ENCODE measurements around the gene ZNF827.
"Not testable (repeated sequence)": the region's sequence is repeated elsewhere in the genome, so short reads cannot be mapped to it uniquely, and the experiment has no call there.

The ZNF827 gene

DNA sequence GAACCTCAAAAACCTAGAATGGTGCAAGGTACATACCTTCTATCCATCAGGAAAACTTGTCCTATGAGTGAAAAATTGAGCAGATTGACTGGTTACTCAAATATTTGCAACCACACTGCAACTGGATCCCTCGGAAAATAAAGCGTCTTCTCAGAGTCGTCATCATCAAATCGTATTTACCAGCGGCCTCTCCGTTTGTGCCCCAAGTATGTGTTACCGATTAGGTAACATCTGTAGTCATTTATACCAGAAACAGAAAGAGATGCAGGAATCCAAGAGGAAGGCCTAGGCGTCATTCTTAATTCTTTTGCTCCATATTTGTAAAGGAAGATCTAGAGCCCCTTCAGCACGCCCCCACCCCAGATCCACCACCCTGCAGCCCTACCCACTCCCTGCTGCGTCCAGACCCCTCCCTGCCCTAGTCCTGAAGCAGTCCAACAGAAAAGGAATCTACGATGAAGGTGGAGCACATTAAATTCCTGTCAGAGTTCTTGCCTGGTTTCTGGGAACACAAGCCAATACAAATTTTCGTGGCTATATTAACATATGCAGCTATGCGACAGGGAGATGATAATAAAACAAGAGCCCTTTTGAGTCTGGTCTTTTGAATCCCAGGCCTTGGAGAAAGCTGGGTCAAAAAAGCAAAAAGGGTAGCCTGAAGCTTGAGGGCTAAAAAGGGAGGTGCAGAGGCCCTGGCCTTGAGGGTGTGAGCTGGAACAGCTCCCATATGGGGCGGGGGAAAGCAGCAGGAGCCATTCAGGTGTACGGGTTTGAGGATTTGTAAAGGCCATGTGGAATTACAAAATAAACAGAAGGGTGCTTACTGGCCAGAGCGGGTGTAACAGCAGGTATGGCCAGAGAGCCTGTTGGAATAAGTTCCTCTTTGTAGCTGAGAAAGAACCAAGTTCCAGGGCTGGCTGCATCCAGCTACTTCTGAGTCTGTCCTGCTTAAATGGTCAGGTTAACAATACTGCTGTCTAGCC lies 77.0 kb downstream of the ZNF827 start:
- no peak for DNase-seq

GRCh38 chr4:145860897-145861296 lies 77.7 kb downstream of the ZNF827 start:
- DNase-seq: no peak

DNA sequence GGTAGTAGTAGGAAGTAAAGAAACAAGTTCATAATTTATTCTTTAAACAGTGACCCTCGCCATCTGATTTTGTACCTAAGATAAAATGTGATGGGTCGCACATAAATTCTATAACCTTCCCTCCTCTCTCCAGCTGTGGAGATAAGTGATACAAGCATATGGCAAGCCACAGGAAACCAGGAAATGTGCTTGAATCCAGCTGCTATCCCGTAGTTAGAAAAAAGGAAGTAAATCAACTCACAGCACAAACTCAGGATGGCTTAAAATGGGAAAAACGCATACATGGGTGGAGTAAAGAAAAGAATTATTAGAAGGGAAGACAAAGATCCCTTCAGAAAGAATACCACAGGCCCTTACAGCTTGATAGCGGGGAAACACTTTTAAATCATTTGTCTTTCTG lies 78.2 kb downstream of the ZNF827 start:
- no peak for DNase-seq

DNA sequence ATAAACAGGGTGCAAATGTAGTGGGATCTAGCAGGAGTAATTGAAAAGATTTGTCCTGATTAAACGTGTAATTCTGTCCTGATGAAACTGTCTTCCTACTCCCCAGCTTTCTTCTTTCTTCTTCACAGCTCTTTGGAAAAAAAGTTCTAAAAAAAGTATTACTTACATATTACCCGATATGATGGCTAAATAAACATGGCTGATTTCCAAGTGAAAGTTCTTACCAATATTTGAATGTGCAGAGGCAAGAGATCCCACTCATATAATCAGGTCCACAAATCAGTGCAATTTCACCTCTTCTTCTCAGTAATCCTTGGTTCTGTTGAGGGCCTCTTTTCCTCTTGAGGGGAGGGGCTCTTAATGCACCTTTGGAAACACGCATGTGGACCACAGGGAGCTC lies 78.7 kb downstream of the ZNF827 start:
- no peak for DNase-seq

DNA sequence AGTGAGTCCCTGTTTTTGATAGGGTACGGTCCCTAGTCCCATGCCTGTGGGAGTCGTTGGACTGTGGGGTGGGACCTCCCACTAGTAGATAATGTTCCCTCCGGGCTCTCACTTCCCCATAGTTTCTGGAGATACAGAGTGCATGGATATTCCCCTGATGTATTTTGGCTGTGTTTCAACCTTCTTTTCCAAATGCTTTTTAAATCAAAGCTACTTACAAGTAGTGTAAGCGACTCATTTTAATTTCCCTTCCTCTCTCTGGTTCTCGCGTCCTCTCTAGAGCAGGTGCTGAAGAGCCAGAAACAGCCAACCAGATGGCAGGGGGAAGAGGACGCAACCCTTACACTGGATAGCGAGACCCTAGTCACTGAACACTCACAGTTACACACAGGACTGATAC lies 79.2 kb downstream of the ZNF827 start:
- DNase-seq: no peak

DNA sequence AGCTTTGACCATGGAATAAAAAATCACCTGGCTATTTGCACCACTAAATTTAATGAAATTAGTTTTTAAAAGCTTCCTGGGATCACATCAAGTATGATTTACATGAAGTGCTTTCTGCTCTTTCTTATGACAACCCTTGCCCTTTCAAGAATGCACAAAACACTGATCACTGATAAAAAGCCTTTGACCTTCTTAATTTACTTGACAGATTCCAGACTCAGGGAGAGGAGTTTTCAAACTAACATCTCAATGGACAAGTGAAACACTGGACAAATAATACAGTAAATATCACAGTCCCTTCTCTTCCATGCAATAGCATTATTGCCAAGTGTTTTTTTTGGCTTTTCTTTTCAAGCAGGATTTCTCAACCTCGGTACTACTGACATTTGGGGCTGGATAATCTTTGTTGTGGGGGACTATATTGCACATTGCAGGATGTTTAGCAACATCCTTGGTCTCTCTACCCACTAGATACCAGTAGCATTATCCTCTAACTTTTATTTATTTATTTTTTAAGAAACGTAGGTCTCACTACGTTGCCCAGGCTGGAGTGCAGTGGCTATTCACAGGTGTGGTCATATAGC lies 86.3 kb downstream of the ZNF827 start:
- DNase-seq: no peak

- DNase-seq: no peak
Measured at GRCh38 chr4:145851511-145852201, 87.0 kb downstream of the ZNF827 start.

DNA sequence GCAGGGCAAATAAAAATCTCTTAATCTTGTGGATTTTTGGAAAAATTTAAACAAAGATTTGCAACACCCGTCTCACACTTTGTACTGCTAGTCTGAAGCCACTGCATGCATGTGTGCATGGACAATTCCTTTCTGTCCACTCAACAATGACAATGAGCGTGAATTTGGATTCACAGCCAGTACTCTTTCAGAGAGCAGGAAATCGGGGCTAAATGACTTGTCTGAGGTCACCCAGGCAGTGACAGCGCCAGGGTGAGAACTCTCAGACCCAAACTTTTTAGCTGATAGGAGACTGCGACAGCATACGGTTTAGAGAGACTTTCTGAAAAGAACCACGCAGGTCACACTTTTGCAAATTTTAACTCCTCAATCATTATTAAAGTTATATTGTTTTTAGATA lies 90.9 kb downstream of the ZNF827 start:
- no peak for DNase-seq

GRCh38 chr4:145845118-145845517 lies 93.5 kb downstream of the ZNF827 start:
- DNase-seq: no peak

DNA sequence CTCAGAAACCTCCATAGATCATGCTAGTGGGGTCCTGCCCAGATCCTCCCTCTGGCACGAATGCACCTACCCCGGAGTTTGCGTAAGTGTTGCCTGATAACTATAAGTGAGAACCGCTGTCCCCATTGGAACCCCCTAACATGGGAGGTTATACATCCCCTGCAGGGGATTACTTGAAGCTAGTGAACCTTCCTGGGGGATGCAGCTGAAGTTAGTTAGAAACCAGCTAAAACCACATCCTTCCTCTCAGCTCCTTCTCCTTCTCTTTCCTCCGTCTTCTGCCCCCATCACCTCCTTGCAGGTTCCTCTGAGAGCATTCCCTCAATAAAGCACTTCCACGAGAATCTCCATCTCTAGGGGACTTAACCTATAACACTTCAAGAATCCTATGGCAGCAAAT lies 95.0 kb downstream of the ZNF827 start:
- DNase-seq: no peak

GRCh38 chr4:145843148-145843547 lies 95.5 kb downstream of the ZNF827 start:
- no peak for DNase-seq

DNA sequence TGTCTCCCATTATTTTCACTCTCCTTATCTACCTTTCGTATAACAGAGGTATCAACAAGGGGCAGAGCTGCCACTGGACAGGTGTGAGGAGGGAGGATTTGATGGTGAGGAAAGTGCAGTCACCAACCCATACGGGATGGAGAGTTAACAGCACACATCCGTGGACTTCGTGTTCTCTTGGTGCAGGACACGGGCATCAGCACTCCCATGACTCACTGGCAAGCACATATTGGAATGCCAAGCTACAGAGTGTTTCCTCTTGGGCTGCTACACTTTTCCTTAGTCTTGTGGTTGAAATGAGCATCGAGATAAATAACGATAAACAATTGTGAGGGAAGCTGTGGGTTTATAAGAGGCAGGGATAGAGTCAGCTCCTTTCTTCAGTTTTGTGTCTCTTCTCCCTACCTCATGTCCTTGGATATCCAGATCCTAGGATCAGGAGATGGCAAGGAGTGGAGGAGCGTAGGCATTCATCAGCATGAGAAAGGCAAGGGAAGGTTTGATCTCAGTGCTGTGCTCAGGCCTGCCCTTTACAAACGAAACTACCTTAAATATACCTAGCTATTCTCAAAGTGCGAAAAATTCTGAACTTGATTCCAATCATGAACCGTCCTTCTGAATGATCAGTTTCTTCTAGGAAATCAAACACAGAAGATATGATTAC lies 96.3 kb downstream of the ZNF827 start:
- DNase-seq: no peak

DNA sequence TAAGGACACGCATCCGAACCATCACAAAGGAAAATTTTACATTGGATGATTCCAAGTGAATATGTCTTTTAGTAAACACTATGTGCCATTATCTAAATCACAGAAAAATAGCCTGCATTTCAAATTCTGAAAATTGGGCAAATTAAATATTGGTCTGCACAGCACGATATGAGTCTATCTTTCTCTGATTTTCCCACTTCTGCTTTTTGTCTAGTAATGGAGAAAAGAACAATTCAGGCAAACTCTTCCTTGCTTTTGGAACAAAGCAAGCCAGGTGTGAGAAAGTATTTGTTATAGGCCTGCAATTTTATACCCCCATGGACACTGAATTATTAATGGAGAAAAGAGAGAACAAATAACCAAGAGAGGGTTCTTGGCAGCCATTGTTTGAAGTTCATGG lies 97.8 kb downstream of the ZNF827 start:
- DNase-seq: no peak

DNA sequence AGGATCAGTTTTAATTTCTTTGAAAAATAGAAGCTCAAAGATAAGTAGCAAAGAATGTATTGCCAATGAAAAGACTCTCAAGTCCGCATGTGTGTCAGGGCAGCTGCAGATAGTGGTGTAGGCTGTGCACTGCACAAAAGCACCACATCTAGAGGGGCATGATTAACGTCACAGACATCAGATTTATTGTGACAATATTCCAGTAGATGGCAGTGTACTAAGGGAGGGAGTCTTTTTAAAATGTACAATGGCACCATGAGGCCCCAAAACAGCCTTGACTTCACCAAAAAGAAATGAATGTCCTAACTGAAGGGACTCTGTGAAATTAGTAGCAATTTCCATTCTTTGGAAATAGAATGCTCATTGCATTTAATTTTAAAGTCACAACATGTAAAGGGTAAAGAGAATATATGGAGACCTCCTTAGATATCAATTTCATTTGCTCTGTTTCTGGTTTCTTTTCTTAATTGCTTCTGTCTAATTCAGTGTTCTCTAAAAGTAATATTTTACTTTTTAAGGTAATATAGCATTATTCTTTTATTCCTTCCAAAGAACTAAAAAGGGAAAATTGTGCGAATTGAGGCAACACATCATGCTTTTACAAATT lies 98.4 kb downstream of the ZNF827 start:
- no peak for DNase-seq

DNA sequence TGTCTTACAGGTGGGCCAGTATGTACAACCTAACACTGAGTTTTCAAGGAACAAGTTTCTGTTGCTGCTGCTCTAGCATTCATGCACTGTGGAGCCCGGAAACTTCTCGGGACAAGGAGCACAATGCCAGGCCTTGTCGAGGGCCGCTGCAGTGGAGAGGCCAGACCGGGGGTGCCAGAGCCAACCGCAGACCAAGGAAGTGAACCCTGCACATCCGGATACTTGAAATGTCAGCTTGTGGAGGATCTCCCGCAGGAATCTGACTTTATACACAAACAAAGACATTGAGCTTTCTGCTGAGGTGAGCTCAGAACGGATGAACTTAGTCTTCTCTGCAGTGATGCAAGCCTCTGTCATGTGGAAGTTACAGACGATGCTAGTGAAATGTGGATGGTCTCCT lies 99.5 kb downstream of the ZNF827 start:
- DNase-seq: no peak

DNA sequence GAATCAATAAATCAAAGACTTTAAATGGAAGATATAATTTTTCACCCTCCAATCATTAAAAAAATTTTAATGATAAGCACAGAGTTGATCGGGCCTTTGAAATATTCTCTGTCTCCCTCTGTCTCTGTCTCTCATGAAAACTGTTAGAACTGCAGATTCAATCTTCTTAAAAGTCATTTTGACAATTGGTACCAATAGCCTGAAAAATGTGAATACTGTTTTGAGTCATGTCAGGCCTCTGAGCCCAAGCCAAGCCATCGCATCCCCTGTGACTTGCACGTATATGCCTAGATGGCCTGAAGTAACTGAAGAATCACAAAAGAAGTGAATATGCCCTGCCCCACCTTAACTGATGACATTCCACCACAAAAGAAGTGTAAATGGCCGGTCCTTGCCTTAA lies 106.2 kb downstream of the ZNF827 start:
- DNase-seq: not testable (repeated sequence)

GRCh38 chr4:145830699-145831098 lies 107.9 kb downstream of the ZNF827 start:
- DNase-seq: no peak

DNA sequence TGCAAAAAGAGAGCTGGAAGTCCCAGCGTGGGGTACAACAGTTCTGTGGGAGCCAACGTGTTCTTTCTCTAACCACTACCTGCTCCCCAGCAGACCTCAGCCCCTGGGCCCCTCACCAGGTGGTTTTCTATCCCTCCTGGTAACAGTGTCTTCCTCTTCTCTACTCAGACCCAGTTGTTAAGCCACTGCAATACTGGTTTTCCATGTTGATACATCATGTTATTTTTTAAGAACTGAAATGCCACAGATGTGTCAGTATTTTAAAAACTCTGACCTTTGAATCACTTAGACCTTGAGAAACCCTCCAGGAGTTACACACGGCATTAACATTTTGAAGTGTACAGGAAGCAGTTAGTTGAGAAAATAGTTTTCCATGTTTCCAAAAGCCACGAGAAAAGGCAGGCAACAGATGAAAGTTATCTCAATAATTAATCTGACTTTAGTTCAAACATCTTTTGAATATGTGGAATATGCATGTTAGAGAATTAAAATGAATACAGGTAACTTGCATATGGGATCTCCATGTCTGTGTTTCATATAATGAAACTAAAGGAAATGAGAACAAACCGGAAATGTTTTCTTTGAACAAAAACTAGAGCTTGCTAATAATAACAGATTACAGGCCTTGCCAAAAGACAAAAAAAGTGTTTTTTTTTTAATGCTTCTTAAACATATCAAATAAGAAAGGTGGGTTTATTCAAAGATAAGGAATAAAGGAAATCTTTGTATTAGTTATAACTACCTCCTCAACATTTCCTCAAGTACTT lies 108.8 kb downstream of the ZNF827 start:
- DNase-seq: no peak

DNA sequence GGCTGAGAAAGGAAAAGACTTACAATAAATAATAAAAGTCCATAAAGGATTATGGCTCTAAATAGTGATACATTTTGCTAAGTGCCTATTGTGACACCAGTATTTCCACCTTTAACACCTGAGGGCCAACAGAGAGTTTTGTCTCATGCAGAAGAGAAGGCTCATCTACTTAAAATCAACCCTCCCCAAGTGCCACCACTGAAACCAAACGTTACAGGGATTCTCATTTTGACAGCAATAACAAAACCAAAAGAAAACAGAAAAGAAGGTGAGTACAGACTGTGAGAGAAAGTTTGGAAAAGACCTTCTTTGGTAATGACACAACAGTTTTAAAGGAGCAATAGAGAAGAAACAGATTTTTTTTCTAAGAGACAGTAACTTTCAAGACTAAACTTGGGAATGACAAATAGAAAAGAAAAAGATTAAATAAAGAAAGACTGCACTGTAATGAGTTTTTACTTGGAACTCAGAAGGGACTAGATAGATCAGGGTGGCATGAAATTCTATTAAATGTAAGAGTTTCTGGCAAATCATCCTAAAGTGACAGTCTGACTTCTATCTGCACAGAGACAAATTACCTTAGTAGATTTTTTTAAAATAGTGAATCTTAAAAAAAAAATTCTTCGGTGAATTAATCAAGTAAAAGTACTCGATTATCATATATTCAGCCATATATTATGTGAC lies 109.7 kb downstream of the ZNF827 start:
- no peak for DNase-seq

DNA sequence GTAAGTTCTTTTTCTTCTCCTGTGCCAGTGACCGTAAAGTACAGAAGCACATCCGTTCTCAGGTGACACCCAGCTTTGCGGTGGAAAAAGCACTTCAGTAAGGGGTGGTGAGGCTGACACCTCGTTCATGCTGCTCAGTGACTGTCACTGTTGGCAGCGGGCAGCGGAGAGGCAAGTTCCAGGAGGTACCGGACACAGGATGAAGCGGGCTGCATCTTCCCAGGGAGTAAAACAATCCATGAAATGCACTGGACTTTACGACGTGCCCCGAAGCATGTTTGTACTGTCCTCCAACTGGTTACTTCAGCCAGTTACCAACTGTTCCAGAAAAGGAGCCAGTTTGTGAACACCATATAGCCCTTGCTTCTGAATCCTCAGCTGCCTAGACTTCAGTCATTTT lies 110.7 kb downstream of the ZNF827 start:
- no peak for DNase-seq

- no peak for DNase-seq
Measured at GRCh38 chr4:145825255-145825654, 113.4 kb downstream of the ZNF827 start.

All from activated T-cell treated with anti-CD3 and anti-CD28 coated beads for 4 hours (primary cell).